KMS-11 (cell line): ENCODE measurements around the gene PAQR9.
A peak's percentile ranks its signal among the peaks of the same experiment; 100 is the strongest.
"Not testable (repeated sequence)": the region's sequence is repeated elsewhere in the genome, so short reads cannot be mapped to it uniquely, and the experiment has no call there.

Experiments used
- H2AFZ ChIP-seq: fragments of 200-600 bp; sonication (generic); 2 replicates; pipeline ENCODE4 v1.6.1; 2016; ENCODE audit warnings: antibody characterized with exemption, mixed run types, low read depth
- H3K27ac ChIP-seq: fragments of 200-600 bp; sonication (generic); 2 replicates; pipeline ENCODE4 v1.6.1; 2016; ENCODE audit warnings: mild to moderate bottlenecking, mixed run types
- H3K27me3 ChIP-seq: fragments of 200-600 bp; sonication (generic); 2 replicates; pipeline ENCODE4 v1.6.1; 2017; ENCODE audit warnings: mild to moderate bottlenecking, low read depth, mixed run types, moderate library complexity; ENCODE audit not compliant: insufficient read depth
- H3K36me3 ChIP-seq: fragments of 200-600 bp; sonication (generic); 2 replicates; pipeline ENCODE4 v1.6.1; 2017; ENCODE audit warnings: mild to moderate bottlenecking, mixed run types; ENCODE audit not compliant: insufficient read depth
- H3K4me1 ChIP-seq: fragments of 200-600 bp; sonication (generic); 2 replicates; pipeline ENCODE4 v1.6.1; 2016; ENCODE audit warnings: mild to moderate bottlenecking, low read depth, mixed run types; ENCODE audit not compliant: poor library complexity, severe bottlenecking
- H3K4me2 ChIP-seq: fragments of 200-600 bp; sonication (generic); 2 replicates; pipeline ENCODE4 v1.7.0; 2016; ENCODE audit warnings: mild to moderate bottlenecking, mixed run types
- H3K4me3 ChIP-seq: fragments of 200-600 bp; sonication (generic); IDR thresholded peaks from 2 replicates; pipeline ENCODE4 v1.6.1; 2017; ENCODE audit warnings: low read depth, low read length, mixed read lengths; ENCODE audit not compliant: insufficient read depth
- H3K79me2 ChIP-seq: fragments of 200-600 bp; sonication (generic); 2 replicates; pipeline ENCODE4 v1.6.1; 2016; ENCODE audit warnings: low read depth, mixed run types; ENCODE audit not compliant: insufficient read depth
- H3K9ac ChIP-seq: fragments of 200-600 bp; sonication (generic); 2 replicates; pipeline ENCODE4 v1.6.1; 2016; ENCODE audit warnings: mild to moderate bottlenecking, mixed run types
- H4K20me1 ChIP-seq: fragments of 200-600 bp; sonication (generic); 2 replicates; pipeline ENCODE4 v1.6.1; 2016; ENCODE audit warnings: mild to moderate bottlenecking, mixed run types; ENCODE audit not compliant: insufficient read depth
- TF ChIP-seq, protein P1 (sequence below): fragments of 200-600 bp; sonication (generic); conservative IDR thresholded peaks from 2 replicates; pipeline ENCODE4 v1.6.1; 2017; ENCODE audit warnings: low read depth, mild to moderate bottlenecking, antibody characterized with exemption, low read length, moderate library complexity, mixed read lengths

The PAQR9 gene

DNA sequence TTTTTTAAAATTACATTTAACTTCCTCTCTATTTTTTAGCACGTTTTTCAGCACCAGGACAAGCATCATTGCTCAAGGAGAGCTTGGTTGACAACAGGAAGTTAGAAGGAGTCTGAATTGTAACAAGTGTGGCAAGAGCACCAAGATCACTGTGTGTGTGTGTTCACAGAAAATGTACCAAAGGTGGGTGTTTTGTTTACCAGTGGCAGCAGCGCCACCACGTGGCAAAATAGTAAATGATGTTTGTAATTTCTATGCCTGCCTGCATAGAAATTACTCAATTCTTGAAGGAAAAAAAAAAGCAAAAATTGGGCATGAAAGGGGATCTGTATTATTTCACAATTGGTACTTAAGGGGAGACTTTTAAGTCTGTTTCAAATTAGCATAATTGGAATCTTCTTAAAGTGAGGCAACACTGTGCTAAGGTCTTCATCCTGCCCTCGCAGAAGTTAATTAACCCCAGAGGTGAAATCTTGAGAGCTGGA is 30.5 kb upstream of the PAQR9 start:
- H3K79me2 ChIP-seq: no peaks in the 10 kb centered on the region
- H3K27ac ChIP-seq: no peak overlapping the region
- H2AFZ ChIP-seq: no peak overlapping the region
- H3K4me3 ChIP-seq: no peak overlapping the region
- H3K4me1 ChIP-seq: peaks cover 14% of the 10 kb centered on the region
- H3K36me3 ChIP-seq: no peaks in the 10 kb centered on the region
- no peak overlapping the region for H3K4me2 ChIP-seq
- TF ChIP-seq, protein P1, sequence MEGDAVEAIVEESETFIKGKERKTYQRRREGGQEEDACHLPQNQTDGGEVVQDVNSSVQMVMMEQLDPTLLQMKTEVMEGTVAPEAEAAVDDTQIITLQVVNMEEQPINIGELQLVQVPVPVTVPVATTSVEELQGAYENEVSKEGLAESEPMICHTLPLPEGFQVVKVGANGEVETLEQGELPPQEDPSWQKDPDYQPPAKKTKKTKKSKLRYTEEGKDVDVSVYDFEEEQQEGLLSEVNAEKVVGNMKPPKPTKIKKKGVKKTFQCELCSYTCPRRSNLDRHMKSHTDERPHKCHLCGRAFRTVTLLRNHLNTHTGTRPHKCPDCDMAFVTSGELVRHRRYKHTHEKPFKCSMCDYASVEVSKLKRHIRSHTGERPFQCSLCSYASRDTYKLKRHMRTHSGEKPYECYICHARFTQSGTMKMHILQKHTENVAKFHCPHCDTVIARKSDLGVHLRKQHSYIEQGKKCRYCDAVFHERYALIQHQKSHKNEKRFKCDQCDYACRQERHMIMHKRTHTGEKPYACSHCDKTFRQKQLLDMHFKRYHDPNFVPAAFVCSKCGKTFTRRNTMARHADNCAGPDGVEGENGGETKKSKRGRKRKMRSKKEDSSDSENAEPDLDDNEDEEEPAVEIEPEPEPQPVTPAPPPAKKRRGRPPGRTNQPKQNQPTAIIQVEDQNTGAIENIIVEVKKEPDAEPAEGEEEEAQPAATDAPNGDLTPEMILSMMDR: peak; percentile 94
- no peak overlapping the region for H3K9ac ChIP-seq
- H3K27me3 ChIP-seq: no peaks in the 10 kb centered on the region
- no peaks in the 10 kb centered on the region for H4K20me1 ChIP-seq

DNA sequence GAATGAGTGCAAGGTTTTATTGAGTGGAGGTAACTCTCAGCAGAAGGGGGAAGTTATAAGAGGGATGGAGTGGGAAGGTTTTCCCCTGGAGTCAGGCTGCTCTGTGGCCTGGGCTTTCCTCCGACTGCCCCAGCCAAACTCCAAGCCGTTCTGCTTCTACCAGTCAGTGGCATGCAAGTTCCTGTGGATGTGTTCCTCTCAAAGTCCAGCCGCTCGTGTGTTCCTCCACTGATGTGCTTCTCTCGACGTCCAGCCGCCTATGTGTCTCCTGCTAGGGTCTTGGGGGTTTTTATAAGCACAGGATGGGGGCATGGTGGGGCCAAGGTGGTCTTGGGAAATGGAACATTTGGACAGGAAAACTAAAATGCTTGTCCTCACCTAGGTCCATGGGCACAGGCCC is 28.8 kb upstream of the PAQR9 start:
- Histone ChIP-seq H3K27ac (no peak overlapping the region), H3K27me3 (no peaks in the 10 kb centered on the region), H3K9ac (no peak overlapping the region), H3K4me2 (no peak overlapping the region), H4K20me1 (no peaks in the 10 kb centered on the region), H3K4me3 (no peak overlapping the region), H3K36me3 (no peaks in the 10 kb centered on the region), H3K4me1 (peaks cover 24% of the 10 kb centered on the region), H2AFZ (no peak overlapping the region), H3K79me2 (no peaks in the 10 kb centered on the region)
- TF ChIP-seq, protein P1: no peak

DNA sequence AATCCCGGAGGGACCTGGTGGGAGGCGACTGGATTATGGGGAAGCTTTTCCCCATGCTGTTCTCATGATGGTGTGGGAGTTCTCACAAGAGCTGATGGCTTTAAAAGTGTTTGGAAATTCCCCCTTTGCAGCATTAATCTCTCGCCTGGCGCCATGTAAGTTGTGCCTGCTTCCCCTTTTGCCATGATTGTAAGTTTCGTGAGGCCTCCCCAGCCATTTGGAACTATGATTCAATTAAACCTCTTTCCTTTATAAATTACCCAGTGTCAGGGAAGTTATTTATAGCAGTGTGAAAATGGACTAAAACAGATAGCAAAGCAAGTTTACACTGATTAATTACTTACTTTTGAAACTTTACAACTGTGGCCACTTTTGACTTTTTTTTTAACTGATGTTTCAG is 27.2 kb upstream of the PAQR9 start:
- Histone ChIP-seq H3K27me3 (no peaks in the 10 kb centered on the region), H2AFZ (no peak overlapping the region), H3K4me3 (no peak overlapping the region), H3K36me3 (no peaks in the 10 kb centered on the region), H3K9ac (no peak overlapping the region), H3K4me1 (peaks cover 31% of the 10 kb centered on the region), H3K4me2 (no peak overlapping the region; the same call in 1 of the 2 replicates), H4K20me1 (no peaks in the 10 kb centered on the region), H3K27ac (no peak overlapping the region), H3K79me2 (no peaks in the 10 kb centered on the region)
- TF ChIP-seq, protein P1: no peak

DNA sequence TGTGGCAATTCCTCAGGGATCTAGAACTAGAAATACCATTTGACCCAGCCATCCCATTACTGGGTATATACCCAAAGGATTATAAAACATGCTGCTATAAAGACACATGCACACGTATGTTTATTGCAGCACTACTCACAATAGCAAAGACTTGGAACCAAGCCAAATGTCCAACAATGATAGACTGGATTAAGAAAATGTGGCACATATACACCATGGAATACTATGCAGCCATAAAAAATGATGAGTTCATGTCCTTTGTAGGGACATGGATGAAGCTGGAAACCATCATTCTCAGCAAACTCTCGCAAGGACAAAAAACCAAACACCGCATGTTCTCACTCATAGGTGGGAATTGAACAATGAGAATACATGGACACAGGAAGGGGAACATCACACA is 25.4 kb upstream of the PAQR9 start:
- not testable (repeated sequence) for H3K79me2 ChIP-seq, H3K4me2 ChIP-seq, H3K9ac ChIP-seq, H3K36me3 ChIP-seq, H2AFZ ChIP-seq, H3K27ac ChIP-seq, H3K4me3 ChIP-seq, H3K27me3 ChIP-seq, H4K20me1 ChIP-seq
- H3K4me1 ChIP-seq: peaks cover 30% of the 10 kb centered on the region

- H3K9ac ChIP-seq, H3K36me3 ChIP-seq, H3K79me2 ChIP-seq, H4K20me1 ChIP-seq, H3K4me3 ChIP-seq, H3K27me3 ChIP-seq: not testable (repeated sequence)
- peaks cover 28% of the 10 kb centered on the region for H3K4me1 ChIP-seq
- peak overlapping the region; percentile 38; the same call in 1 of the 2 replicates for H3K27ac ChIP-seq
- peak overlapping the region; percentile 60; the same call in 1 of the 2 replicates for H2AFZ ChIP-seq
- H3K4me2 ChIP-seq: peak overlapping the region; percentile 8; the same call in 1 of the 2 replicates
These were observed 24.7 kb upstream of the PAQR9 start for GRCh38 chr3:142988221-142988620.
